Epithelial cell of esophagus (primary cell): ENCODE data around the gene DUSP1.
A peak's percentile ranks its signal among the peaks of the same experiment; 100 is the strongest.

Source experiments
- DNase-seq: peaks from one replicate; pipeline ENCODE4 v3.0.0; 2010; ENCODE audit warnings: low read depth
- H3K4me3 ChIP-seq: 2 replicates; pipeline ENCODE4 v1.5.1; 2011; ENCODE audit warnings: mild to moderate bottlenecking, low read length, control low read depth
- TF ChIP-seq, protein P1 (sequence below): IDR thresholded peaks from 2 replicates; pipeline ENCODE4 v1.5.1; 2011; ENCODE audit warnings: low read depth, mild to moderate bottlenecking, low read length, control low read depth, inconsistent platforms; ENCODE audit not compliant: insufficient read depth; ENCODE audit errors: missing control alignments

The DUSP1 gene

DNA sequence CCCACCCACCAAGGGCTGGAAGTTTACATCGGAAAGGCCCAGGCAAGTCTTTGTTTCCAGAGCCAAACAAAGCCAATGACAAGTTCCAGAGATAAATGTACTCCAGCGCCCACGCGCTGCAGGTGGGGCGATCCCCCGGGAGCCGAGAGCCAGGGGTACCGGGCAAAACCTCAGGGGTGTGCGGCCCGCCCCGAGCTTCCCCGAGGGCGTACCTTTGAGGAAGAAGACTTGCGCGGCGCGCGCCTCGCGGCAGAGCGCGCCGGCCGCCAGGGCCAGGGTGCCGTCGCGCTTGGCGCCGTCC lies 671 bp downstream of the DUSP1 start:
- H3K4me3 ChIP-seq: peak overlapping the region; percentile 99
- no peak for DNase-seq
- TF ChIP-seq, protein P1, sequence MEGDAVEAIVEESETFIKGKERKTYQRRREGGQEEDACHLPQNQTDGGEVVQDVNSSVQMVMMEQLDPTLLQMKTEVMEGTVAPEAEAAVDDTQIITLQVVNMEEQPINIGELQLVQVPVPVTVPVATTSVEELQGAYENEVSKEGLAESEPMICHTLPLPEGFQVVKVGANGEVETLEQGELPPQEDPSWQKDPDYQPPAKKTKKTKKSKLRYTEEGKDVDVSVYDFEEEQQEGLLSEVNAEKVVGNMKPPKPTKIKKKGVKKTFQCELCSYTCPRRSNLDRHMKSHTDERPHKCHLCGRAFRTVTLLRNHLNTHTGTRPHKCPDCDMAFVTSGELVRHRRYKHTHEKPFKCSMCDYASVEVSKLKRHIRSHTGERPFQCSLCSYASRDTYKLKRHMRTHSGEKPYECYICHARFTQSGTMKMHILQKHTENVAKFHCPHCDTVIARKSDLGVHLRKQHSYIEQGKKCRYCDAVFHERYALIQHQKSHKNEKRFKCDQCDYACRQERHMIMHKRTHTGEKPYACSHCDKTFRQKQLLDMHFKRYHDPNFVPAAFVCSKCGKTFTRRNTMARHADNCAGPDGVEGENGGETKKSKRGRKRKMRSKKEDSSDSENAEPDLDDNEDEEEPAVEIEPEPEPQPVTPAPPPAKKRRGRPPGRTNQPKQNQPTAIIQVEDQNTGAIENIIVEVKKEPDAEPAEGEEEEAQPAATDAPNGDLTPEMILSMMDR: no peak

DNA sequence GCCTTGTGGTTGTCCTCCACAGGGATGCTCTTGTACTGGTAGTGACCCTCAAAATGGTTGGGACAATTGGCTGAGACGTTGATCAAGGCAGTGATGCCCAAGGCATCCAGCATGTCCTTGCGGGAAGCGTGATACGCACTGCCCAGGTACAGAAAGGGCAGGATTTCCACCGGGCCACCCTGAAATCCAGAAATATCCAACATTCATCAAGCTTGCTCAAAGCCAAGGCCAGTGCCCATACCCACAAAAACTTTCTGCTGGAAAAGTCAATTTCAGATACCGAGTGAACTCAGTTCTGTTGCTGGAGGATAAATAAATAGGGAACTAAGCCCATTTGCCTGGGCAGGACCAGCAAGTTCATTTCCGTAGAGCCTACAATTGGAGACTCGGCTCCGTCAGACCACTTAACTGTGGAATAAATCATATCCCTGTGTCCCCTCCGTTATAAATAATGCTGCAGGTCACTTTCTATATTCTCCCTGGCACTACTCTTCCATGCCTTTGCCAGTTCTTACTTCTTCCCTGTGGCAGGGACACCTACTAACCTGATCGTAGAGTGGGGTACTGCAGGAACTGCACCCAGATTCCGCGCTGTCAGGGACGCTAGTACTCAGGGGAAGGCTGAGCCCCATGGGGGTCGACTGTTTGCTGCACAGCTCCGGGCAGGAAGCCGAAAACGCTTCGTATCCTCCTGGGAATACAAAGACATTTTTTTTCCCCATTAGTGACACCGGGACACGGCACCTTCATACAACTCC lies 1.2 kb downstream of the DUSP1 start:
- TF ChIP-seq, protein P1: no peak

DNA sequence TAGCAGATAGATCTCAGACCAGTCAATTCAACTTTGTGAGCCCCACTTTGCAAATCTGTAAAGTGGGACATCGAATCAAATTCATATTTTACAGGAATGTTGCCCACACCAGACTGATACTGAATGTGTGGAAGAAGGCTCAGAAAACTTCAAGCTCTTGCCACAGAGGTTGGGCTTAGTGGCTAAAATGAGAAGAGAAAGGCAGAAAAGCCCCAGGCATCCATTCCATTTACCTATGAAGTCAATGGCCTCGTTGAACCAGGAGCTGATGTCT lies 1.7 kb downstream of the DUSP1 start:
- H3K4me3 ChIP-seq: peak overlapping the region; percentile 99
- TF ChIP-seq, protein P1: no peak
- DNase-seq: no peak

More for the DNA sequence above, 1.2 kb downstream of the DUSP1 start:
- DNase-seq: no peak
- H3K4me3 ChIP-seq: peak overlapping the region; percentile 99

DNA sequence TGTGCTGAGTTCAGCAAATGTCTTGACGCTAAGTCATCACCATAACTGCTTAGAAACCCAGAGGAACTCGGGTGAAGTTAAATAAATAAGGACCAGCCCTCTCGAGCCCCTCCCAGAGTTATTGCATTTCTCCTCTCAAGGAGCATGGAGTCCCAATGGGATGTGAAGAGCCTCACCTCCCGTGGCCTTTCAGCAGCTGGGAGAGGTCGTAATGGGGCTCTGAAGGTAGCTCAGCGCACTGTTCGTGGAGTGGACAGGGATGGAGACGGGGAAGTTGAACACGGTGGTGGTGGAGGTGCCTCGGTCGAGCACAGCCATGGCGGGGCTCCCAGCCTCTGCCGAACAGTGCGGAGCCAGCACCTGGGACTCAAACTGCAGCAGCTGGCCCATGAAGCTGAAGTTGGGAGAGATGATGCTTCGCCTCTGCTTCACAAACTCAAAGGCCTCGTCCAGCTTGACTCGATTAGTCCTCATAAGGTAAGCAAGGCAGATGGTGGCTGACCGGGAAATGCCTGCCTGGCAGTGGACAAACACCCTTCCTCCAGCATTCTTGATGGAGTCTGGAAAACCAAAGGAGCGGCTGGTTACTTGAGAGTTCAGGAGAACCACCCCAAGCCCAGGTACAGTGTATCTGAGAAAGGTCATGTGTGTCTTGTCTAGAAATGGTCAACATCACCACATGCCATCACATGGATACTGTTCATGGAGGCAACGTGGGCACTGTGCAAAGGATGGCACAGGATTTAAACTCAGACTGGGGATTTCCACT lies 2.2 kb downstream of the DUSP1 start:
- DNase-seq: peak; percentile 37
- peak overlapping the region; percentile 99 for H3K4me3 ChIP-seq
- TF ChIP-seq, protein P1: no peak

DNA sequence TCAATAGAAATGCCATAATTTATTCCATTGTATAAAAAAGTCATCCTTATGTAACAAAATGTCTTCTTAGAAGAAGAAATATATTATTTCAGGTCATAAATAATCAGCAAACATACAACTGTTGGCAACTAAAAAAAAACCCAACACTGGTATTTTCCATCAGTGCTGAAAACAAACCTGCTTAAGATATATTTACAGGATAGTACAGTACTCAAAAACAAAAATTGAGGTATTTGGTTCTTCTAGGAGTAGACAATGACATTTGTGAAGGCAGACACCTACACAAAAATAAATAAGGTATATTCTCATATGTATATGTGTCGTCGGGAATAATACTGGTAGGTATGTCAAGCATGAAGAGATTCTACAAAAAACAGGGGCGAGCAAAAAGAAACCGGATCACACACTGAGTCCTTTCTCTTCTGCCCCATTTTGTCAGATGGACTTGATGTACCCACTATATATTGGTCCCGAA lies 2.9 kb downstream of the DUSP1 start:
- TF ChIP-seq, protein P1: no peak
- DNase-seq: no peak
- H3K4me3 ChIP-seq: peak overlapping the region; percentile 99

DNA sequence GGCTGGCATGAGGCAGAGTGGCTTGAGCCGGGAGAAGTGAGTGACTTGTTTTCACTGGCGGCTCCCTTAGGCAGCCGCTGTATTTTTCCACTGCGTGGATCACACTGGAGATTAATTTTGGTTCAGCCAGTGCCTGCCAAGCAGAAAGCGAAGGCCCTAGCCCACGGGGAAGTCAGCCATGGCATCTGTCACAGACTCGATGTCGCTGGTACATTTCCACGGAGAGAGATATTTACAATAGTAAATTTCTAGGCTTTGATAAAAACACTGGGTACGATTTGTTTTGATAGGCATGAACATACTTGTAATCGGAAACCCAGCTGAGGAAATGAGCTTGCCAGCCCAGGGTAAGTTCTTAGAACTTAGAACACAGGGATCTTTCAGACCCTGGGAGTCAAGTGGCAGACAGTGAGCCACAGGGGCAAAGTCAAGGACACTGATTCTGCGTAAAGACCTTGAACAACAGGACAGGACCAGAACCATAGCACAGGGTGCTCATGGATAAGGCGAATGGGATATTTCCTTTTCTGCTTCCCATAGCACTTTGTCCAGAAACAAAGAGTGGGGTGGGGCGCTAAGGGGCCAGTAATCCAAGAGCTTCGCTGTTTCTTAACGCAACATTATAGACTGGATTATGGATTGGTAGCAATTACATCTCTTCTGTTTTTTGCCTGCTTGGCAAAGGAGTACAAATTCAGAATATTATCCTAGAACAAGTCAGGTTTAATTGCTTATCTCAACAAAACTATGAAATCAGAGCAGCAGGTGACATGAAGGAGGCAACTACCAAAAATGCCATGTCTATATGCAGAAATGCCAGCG lies 4.5 kb downstream of the DUSP1 start:
- peak overlapping the region; percentile 19 for H3K4me3 ChIP-seq
- DNase-seq: peak; percentile 89
- TF ChIP-seq, protein P1: no peak
